T-helper 2 cell treated with Interferon-gamma antibody and Interleukin-4, amounts not matched to agents 100 ng/mL and 5 ng/mL, for 36 hours (primary cell): Measurements from ENCODE around the gene TRAPPC10. TPM values are rescaled to one million over a fixed set of nuclear protein-coding genes. Genes with fewer than 3 reads are reported as not detected.
"Not testable (repeated sequence)": the region's sequence is repeated elsewhere in the genome, so short reads cannot be mapped to it uniquely, and the experiment has no call there.

Experiments used
- intact Hi-C: fragments of 100-400 bp; cut with micrococcal nuclease; formaldehyde crosslinking; loops from one replicate; pipeline ENCODE4 v1.15.1; 2023
- total RNA-seq: library from RNA; stranded (reverse); gene quantifications from 2 replicates; pipeline ENCODE4 v1.2.3, GENCODE V29; 2022

The TRAPPC10 gene
- total RNA-seq, 1 donor from 2014 or later = 70.4 TPM

GRCh38 chr21:44085491-44086321 lies 73.6 kb downstream of the TRAPPC10 start:
- intact Hi-C loops = no loop called here

GRCh38 chr21:44086636-44087425 lies 74.7 kb downstream of the TRAPPC10 start:
- intact Hi-C loops = no loop called here

GRCh38 chr21:44087426-44088400 lies 75.6 kb downstream of the TRAPPC10 start:
- intact Hi-C loops = no loop called here

- intact Hi-C loops = no loop called here
Measured at GRCh38 chr21:44088401-44088780, 76.3 kb downstream of the TRAPPC10 start.

GRCh38 chr21:44089001-44089911 lies 77.1 kb downstream of the TRAPPC10 start:
- intact Hi-C loops = no loop called here

GRCh38 chr21:44090325-44090724 lies 78.2 kb downstream of the TRAPPC10 start:
- intact Hi-C loops = no loop called here

GRCh38 chr21:44092211-44092610 lies 80.1 kb downstream of the TRAPPC10 start:
- intact Hi-C loops = no loop called here

- intact Hi-C loops = no loop called here
Measured at GRCh38 chr21:44093761-44094160, 81.7 kb downstream of the TRAPPC10 start.

- intact Hi-C loops = no loop called here
Measured at GRCh38 chr21:44094832-44095231, 82.7 kb downstream of the TRAPPC10 start.

GRCh38 chr21:44098507-44098906 lies 86.4 kb downstream of the TRAPPC10 start:
- intact Hi-C loops = not testable (repeated sequence)

GRCh38 chr21:44098964-44099363 lies 86.9 kb downstream of the TRAPPC10 start:
- intact Hi-C loops = not testable (repeated sequence)

- intact Hi-C loops = not testable (repeated sequence)
Measured at GRCh38 chr21:44107026-44107501, 95.0 kb downstream of the TRAPPC10 start, which contains the start of gene PWP2. TSS of gene PWP2 (plus strand) at chr21:44107399. CDS start at chr21:44107417, 18 bp downstream.

- intact Hi-C loops = not testable (repeated sequence)
Measured at GRCh38 chr21:44107589-44107988, 95.5 kb downstream of the TRAPPC10 start.

- intact Hi-C loops = not testable (repeated sequence)
Measured at GRCh38 chr21:44113702-44114371, 101.7 kb downstream of the TRAPPC10 start.

- intact Hi-C loops = not testable (repeated sequence)
Measured at GRCh38 chr21:44122131-44122530, 110.0 kb downstream of the TRAPPC10 start.

- intact Hi-C loops = not testable (repeated sequence)
Measured at GRCh38 chr21:44127827-44128226, 115.7 kb downstream of the TRAPPC10 start.

- intact Hi-C loops = not testable (repeated sequence)
Measured at GRCh38 chr21:44133715-44134057, 121.6 kb downstream of the TRAPPC10 start.

GRCh38 chr21:44134732-44135131 lies 122.6 kb downstream of the TRAPPC10 start:
- intact Hi-C loops = not testable (repeated sequence)

- intact Hi-C loops = not testable (repeated sequence)
Measured at GRCh38 chr21:44138039-44138438, 125.9 kb downstream of the TRAPPC10 start.
